ES-I3 (cell line): ENCODE measurements around the gene HOXA4.

Experiments
- H3K36me3 ChIP-seq: 2 replicates; pipeline ENCODE4 v1.6.1; 2013; ENCODE audit warnings: mild to moderate bottlenecking, low read length, control low read depth, moderate library complexity; ENCODE audit not compliant: insufficient read depth
- H3K4me1 ChIP-seq: 2 replicates; pipeline ENCODE4 v1.6.1; 2013; ENCODE audit warnings: mild to moderate bottlenecking, control low read depth, low read length; ENCODE audit not compliant: insufficient read depth
- H3K9ac ChIP-seq: 2 replicates; pipeline ENCODE4 v1.6.1; 2013; ENCODE audit warnings: low read depth, mild to moderate bottlenecking, low read length, moderate library complexity
- H3K9me3 ChIP-seq: 2 replicates; pipeline ENCODE4 v1.6.1; 2013; ENCODE audit warnings: mild to moderate bottlenecking, low read length, moderate library complexity; ENCODE audit not compliant: control insufficient read depth, insufficient read depth

The HOXA4 gene

GRCh38 chr7:27117887-27118491, 12.6 kb downstream of the HOXA4 start:
- H3K9ac ChIP-seq: no peak overlapping the region
- H3K9me3 ChIP-seq: no peaks in the 10 kb centered on the region
- H3K4me1 ChIP-seq: no peaks in the 10 kb centered on the region; the same call in 1 of the 2 replicates
- no peaks in the 10 kb centered on the region for H3K36me3 ChIP-seq

GRCh38 chr7:27116962-27117886, 13.3 kb downstream of the HOXA4 start:
- H3K4me1 ChIP-seq: no peaks in the 10 kb centered on the region; the same call in 1 of the 2 replicates
- no peaks in the 10 kb centered on the region for H3K9me3 ChIP-seq
- no peaks in the 10 kb centered on the region for H3K36me3 ChIP-seq
- no peak overlapping the region for H3K9ac ChIP-seq

DNA sequence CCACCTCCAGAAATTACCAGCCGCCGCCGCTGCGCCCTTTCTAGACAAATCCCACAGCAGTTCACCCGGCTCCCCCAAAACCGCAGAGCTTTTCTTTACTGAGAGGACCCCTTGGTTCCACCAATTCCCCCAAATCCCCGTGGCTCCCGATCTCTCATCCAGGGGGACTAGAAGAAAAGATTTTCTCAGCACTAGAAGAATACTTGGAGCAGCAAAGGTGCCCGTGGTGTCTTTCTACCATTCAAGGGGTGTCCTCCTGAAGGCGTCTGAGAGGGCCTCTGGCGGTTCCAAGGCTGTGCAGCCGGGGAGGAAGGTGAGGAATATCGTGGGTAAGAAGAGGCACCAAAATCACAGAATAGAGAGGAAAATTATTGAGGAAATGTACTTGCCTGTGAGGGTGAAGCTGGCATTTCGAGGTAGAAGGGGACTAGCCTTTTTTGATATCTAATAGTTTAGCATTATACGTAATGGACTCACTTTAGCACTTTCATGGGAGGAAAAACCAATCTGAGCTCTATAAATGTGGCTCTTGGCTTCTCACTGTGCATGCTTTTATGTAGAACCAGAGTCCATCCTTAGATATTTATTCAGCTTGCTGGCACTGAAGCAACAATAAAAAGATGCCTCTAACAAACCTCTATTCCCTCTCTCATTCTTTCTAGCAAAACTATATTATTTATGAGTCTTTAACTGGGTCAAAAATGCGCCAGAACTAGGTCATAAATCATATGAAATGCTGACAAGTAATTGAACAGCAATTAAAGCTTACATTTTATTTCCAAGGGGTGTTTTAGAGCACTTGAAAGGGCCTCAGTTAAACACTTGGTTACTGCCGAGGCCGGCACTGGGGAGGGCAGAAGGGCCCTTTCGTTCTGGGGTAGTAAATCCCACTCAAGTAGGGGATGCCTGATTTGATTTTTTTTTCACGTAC, 14.3 kb downstream of the HOXA4 start:
- H3K9me3 ChIP-seq: no peaks in the 10 kb centered on the region
- H3K9ac ChIP-seq: no peak overlapping the region
- H3K36me3 ChIP-seq: no peaks in the 10 kb centered on the region
- H3K4me1 ChIP-seq: no peaks in the 10 kb centered on the region

DNA sequence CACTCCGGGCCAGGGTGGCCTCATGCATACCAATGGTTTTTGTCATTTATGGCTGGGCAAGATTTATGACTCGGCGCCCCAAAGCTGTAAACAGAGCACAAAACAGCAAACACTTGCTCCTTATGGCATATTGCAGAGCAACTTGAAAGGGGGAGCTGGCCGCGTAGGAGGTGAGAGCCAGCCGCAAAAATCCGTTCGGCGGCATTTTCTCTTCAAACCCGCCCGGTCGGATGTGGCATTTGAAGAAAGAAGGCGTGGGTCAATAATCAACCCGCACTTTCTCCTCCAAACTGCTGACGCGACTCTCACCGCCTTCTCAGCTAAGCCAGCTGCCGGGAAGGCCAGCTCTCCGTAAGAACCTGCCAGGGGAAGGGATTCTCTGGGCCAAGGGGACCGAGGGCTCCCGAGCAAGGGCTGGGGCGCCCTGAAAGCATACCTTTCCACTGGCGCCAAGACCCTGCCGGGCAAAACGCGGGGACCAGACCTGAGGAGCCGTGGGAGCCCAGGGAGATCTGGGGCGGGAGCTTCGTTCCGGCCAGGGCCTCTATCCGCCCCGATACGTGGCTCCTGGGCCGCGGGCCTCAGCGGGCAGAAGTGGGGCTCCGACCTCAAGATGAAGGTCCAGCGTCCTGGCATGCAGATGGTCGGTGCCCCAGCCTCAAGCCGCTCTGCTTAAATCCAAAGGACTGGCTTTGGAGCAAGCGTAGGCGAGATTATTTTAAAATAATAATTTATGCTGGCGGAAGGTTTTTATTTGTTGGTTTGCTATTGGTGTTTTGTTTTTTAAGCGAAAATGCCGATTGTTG, 15.1 kb downstream of the HOXA4 start:
- Histone ChIP-seq H3K4me1 (no peaks in the 10 kb centered on the region), H3K9ac (no peak overlapping the region; the same call in 1 of the 2 replicates), H3K9me3 (no peaks in the 10 kb centered on the region), H3K36me3 (no peaks in the 10 kb centered on the region)

DNA sequence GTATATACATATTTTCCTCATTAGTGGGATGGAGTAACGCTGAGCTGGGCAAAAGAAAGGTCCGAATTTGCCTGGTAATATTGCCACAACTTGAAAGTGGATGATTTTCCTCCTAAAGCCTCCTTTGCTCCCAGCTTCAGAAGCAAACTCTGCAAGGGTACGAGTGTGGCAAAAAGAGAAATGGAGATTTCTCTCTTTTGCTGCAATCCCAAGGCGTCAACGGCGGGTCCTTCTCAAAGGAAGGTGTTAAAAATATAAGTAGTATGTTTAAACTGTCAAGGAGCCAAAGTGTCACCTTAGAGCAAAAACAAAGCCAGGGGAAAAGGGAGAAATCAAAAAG, 15.7 kb downstream of the HOXA4 start:
- no peaks in the 10 kb centered on the region for H3K36me3 ChIP-seq
- H3K9me3 ChIP-seq: no peaks in the 10 kb centered on the region
- no peaks in the 10 kb centered on the region for H3K4me1 ChIP-seq
- H3K9ac ChIP-seq: no peak overlapping the region

DNA sequence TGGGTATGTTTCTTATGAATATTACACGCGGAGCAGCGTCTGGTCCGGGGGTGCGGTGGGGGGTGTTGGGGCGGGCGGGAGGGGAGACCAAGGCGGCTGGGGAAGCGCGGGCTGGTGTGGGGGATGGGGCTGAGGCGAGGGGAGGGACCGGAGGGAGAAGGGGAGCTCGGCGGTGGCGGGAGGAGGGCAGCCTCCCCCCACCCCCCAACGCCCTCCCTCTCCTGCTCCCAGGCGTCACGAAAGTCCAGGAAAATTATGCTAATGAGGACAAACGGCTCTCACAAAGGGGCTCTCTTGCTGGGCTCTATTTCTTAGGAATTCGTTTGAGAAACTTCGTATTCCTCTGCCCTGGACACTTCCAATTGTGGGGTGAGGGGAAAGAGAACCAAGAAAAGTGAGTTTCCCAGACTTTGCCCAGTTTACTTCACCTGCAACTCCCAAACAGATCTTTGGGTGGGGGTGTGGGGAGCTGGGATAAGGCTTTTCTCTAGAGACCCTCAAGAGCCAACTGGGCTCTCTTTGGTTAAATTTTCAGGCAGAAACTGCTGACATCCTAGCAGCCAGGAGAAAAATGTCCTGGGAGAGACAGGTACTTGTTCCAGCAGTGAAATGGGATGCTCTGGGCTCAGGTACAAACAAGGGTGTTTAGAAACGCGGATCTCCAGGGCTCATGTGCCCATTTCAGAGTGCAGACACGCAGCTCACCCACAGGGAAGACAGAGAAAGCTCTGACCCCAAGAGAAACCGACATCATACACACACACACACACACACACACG, 16.4 kb downstream of the HOXA4 start:
- H3K9me3 ChIP-seq: no peaks in the 10 kb centered on the region
- no peak overlapping the region for H3K9ac ChIP-seq
- no peaks in the 10 kb centered on the region for H3K36me3 ChIP-seq
- H3K4me1 ChIP-seq: no peaks in the 10 kb centered on the region

GRCh38 chr7:27112955-27113949, 17.3 kb downstream of the HOXA4 start:
- no peaks in the 10 kb centered on the region for H3K9me3 ChIP-seq
- H3K9ac ChIP-seq: peak overlapping the region; percentile 19; the same call in 1 of the 2 replicates
- no peaks in the 10 kb centered on the region for H3K4me1 ChIP-seq
- H3K36me3 ChIP-seq: no peaks in the 10 kb centered on the region

- Histone ChIP-seq H3K9ac (no peak overlapping the region), H3K9me3 (no peaks in the 10 kb centered on the region), H3K36me3 (no peaks in the 10 kb centered on the region), H3K4me1 (no peaks in the 10 kb centered on the region)
These were observed 18.2 kb downstream of the HOXA4 start for GRCh38 chr7:27112361-27112760.

GRCh38 chr7:27111751-27112277, 18.7 kb downstream of the HOXA4 start:
- no peaks in the 10 kb centered on the region for H3K4me1 ChIP-seq
- no peaks in the 10 kb centered on the region for H3K36me3 ChIP-seq
- no peak overlapping the region for H3K9ac ChIP-seq
- H3K9me3 ChIP-seq: no peaks in the 10 kb centered on the region

DNA sequence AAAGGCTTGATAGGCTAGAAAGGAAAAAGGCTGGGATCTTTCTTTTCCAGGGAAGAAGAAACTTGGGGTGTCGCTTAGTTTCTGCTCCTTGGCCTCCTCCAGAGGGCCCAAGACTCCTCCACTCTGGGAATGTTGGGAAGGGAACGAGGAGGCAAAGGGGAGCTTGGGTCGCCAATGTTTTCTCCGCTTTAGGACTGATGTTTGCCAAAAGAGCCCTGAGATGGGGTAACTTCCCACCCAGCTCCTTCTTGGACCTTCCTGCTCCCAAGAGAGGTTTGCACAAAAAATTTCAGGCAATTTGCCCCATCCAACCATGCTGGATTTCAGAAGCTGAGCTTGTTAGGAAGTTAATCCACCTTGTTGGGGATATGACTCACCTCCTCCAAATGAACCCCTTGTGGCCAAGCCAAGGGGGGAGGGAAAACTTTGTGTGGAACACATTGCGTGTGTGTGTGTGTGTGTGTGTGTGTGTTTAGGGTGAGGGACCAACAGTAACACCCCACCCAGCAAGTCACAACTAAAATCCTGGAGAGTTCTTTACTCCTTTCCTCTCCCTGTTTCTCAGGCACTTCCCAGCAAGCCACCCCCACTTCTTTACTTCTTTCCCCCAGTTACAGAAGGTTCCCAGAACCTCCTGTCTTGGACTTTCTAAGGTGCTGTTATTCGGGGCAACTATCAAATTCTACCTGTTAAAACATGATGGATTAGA, 19.4 kb downstream of the HOXA4 start:
- Histone ChIP-seq H3K36me3 (no peaks in the 10 kb centered on the region), H3K4me1 (0 out of 2 replicates have a peak, but pooled peaks cover 1% of the 10 kb centered on the region), H3K9me3 (no peaks in the 10 kb centered on the region), H3K9ac (peak overlapping the region; percentile 3; the same call in 1 of the 2 replicates)

DNA sequence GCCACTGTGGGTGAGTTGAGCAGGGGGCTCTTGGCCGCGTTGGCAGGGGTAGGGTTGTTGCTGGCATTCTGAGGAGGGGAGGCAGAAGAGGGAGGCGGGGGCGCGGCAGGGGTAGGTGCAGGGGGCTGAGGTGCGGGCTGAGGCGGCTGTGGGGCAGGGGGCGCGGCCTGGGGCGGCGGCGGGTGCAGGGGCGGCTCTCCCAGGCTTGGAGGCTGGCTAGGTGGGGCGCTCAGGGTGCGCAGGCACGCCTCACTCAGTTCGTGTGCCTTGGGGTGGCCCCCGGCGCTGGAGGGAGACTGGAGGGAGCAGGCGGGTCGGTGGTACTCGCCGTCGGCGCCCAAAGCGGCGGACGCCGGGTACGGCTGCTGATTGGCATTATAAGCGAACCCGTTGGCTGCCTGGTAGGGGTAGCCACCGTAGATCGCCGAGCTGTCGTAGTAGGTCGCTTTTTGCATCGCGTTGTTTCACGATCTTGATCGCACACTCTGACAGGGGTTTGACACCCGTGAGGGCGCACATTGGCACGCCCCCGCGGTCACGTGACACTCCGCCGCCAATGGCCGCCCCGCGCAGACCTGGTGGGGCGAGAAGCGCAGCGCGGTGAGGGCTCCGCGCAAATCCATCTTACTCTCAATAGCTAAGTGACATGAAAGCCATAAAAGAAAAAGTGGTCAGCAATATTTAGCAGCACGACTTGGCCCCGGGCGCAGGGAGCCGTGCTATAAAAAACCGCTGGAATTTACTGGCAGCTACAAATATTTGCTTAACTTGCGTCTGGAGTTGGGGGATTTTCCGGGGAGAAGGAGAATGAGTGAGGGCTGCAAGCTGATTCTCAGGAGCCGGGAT, 20.1 kb downstream of the HOXA4 start:
- H3K9me3 ChIP-seq: no peaks in the 10 kb centered on the region
- H3K9ac ChIP-seq: peak overlapping the region; percentile 27; the same call in 1 of the 2 replicates
- H3K36me3 ChIP-seq: no peaks in the 10 kb centered on the region
- peaks cover 8% of the 10 kb centered on the region; the same call in 1 of the 2 replicates for H3K4me1 ChIP-seq
